HL-60 (cell line): Measurements from ENCODE around the gene CHCHD3.

Source experiments
- GABPA ChIP-seq: IDR thresholded peaks from 2 replicates; pipeline ENCODE4 v1.6.1; 2012; ENCODE audit warnings: low read depth
- POLR2AphosphoS5 ChIP-seq: IDR thresholded peaks from 2 replicates; pipeline ENCODE4 v1.6.1; 2012; ENCODE audit warnings: low read depth
- TF ChIP-seq, protein P1 (sequence below): IDR thresholded peaks from one replicate; pipeline ENCODE4 v1.5.1; 2011; ENCODE audit warnings: low read length, control low read depth, inconsistent platforms; ENCODE audit not compliant: insufficient read depth
- TF ChIP-seq, protein P2 (sequence below): IDR thresholded peaks from 2 replicates; pipeline ENCODE4 v1.6.1; 2012; ENCODE audit warnings: low read depth; ENCODE audit not compliant: insufficient replicate concordance

DNA sequence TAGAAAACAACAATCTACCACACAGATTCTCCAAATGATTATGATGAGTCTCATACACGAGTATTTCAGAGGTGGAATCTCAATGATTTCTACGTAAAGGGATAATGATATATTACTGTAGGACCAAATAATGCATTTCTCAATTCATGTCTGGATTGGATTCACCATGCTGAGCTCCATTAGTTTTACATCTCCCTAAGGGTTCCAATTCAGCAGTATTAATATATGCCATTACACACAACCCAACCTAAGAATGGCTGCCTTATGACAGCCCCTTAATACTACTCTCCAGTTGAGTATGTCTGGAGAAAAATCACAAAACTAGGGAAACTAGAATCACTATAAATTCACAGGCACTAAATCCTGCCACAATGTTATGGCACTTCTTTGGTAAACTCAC is 271.3 kb downstream of the CHCHD3 start:
- TF ChIP-seq, protein P1, sequence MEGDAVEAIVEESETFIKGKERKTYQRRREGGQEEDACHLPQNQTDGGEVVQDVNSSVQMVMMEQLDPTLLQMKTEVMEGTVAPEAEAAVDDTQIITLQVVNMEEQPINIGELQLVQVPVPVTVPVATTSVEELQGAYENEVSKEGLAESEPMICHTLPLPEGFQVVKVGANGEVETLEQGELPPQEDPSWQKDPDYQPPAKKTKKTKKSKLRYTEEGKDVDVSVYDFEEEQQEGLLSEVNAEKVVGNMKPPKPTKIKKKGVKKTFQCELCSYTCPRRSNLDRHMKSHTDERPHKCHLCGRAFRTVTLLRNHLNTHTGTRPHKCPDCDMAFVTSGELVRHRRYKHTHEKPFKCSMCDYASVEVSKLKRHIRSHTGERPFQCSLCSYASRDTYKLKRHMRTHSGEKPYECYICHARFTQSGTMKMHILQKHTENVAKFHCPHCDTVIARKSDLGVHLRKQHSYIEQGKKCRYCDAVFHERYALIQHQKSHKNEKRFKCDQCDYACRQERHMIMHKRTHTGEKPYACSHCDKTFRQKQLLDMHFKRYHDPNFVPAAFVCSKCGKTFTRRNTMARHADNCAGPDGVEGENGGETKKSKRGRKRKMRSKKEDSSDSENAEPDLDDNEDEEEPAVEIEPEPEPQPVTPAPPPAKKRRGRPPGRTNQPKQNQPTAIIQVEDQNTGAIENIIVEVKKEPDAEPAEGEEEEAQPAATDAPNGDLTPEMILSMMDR: no peak
- TF ChIP-seq, protein P2, sequence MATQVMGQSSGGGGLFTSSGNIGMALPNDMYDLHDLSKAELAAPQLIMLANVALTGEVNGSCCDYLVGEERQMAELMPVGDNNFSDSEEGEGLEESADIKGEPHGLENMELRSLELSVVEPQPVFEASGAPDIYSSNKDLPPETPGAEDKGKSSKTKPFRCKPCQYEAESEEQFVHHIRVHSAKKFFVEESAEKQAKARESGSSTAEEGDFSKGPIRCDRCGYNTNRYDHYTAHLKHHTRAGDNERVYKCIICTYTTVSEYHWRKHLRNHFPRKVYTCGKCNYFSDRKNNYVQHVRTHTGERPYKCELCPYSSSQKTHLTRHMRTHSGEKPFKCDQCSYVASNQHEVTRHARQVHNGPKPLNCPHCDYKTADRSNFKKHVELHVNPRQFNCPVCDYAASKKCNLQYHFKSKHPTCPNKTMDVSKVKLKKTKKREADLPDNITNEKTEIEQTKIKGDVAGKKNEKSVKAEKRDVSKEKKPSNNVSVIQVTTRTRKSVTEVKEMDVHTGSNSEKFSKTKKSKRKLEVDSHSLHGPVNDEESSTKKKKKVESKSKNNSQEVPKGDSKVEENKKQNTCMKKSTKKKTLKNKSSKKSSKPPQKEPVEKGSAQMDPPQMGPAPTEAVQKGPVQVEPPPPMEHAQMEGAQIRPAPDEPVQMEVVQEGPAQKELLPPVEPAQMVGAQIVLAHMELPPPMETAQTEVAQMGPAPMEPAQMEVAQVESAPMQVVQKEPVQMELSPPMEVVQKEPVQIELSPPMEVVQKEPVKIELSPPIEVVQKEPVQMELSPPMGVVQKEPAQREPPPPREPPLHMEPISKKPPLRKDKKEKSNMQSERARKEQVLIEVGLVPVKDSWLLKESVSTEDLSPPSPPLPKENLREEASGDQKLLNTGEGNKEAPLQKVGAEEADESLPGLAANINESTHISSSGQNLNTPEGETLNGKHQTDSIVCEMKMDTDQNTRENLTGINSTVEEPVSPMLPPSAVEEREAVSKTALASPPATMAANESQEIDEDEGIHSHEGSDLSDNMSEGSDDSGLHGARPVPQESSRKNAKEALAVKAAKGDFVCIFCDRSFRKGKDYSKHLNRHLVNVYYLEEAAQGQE: no peak
- TF ChIP-seq POLR2AphosphoS5 (no peak), GABPA (no peak)
